Trophoblast cell (in vitro differentiated cells and primary cell): ENCODE results near the gene ESPL1.

Source experiments
- DNase-seq, 2 donors: peaks; one replicate each; pipeline ENCODE4 v3.0.0-alpha.2; 2016
- H2AFZ ChIP-seq: 2 replicates; pipeline ENCODE4 v1.6.1; 2013; ENCODE audit warnings: low read length, moderate library complexity, mild to moderate bottlenecking; ENCODE audit not compliant: insufficient read depth, poor library complexity
- H2AK5ac ChIP-seq: 2 replicates; pipeline ENCODE4 v1.6.1; 2013; ENCODE audit warnings: mild to moderate bottlenecking, low read length
- H2BK120ac ChIP-seq: 2 replicates; pipeline ENCODE4 v1.6.1; 2013; ENCODE audit warnings: low read length, mild to moderate bottlenecking, moderate library complexity; ENCODE audit not compliant: insufficient read depth, poor library complexity
- H2BK12ac ChIP-seq: 2 replicates; pipeline ENCODE4 v1.6.1; 2013; ENCODE audit warnings: mild to moderate bottlenecking, low read length, moderate library complexity
- H2BK5ac ChIP-seq: 2 replicates; pipeline ENCODE4 v1.6.1; 2013; ENCODE audit warnings: low read length, low read depth, moderate library complexity, mild to moderate bottlenecking; ENCODE audit not compliant: poor library complexity
- H3K14ac ChIP-seq: 2 replicates; pipeline ENCODE4 v1.6.1; 2013; ENCODE audit warnings: mild to moderate bottlenecking, low read length
- H3K18ac ChIP-seq: 2 replicates; pipeline ENCODE4 v1.6.1; 2013; ENCODE audit warnings: mild to moderate bottlenecking, low read length
- H3K23ac ChIP-seq: 2 replicates; pipeline ENCODE4 v1.6.1; 2013; ENCODE audit warnings: low read length
- H3K27ac ChIP-seq: 2 replicates; pipeline ENCODE4 v1.5.1; 2013; ENCODE audit warnings: low read depth, mild to moderate bottlenecking, inconsistent platforms, low read length, moderate library complexity
- H3K27me3 ChIP-seq: 2 replicates; pipeline ENCODE4 v1.6.1; 2013; ENCODE audit warnings: inconsistent platforms, mild to moderate bottlenecking, low read length, moderate library complexity; ENCODE audit not compliant: insufficient read depth
- H3K36me3 ChIP-seq, 2 experiments: 1 replicate in 1 of 2; 2 replicates in 1 of 2; pipeline ENCODE4 v1.6.1; 2013; ENCODE audit warnings: low read length in 2 of 2, mild to moderate bottlenecking in 2 of 2, moderate library complexity in 1 of 2; ENCODE audit not compliant: insufficient read depth in 2 of 2, control insufficient read depth in 1 of 2
- H3K4ac ChIP-seq: 2 replicates; pipeline ENCODE4 v1.6.1; 2013; ENCODE audit warnings: low read depth, mild to moderate bottlenecking, low read length, moderate library complexity
- H3K4me1 ChIP-seq, 2 experiments: 1 replicate in 1 of 2; 2 replicates in 1 of 2; pipeline ENCODE4 v1.6.1; 2013; ENCODE audit warnings: low read length in 2 of 2, mild to moderate bottlenecking in 2 of 2, moderate library complexity in 1 of 2; ENCODE audit not compliant: insufficient read depth in 2 of 2, control insufficient read depth in 1 of 2
- H3K4me2 ChIP-seq: 2 replicates; pipeline ENCODE4 v1.6.1; 2013; ENCODE audit warnings: inconsistent platforms, mild to moderate bottlenecking, low read length, moderate library complexity
- H3K4me3 ChIP-seq: 2 replicates; pipeline ENCODE4 v1.5.1; 2013; ENCODE audit warnings: mild to moderate bottlenecking, low read depth, low read length, inconsistent platforms
- H3K79me1 ChIP-seq: one replicate; pipeline ENCODE4 v1.6.1; 2013; ENCODE audit warnings: low read length
- H3K79me2 ChIP-seq: 2 replicates; pipeline ENCODE4 v1.6.1; 2013; ENCODE audit warnings: low read length, mild to moderate bottlenecking; ENCODE audit not compliant: control insufficient read depth, insufficient read depth, poor library complexity
- H3K9ac ChIP-seq: 2 replicates; pipeline ENCODE4 v1.6.1; 2013; ENCODE audit warnings: mild to moderate bottlenecking, low read length
- H3K9me3 ChIP-seq: 2 replicates; pipeline ENCODE4 v1.6.1; 2013; ENCODE audit warnings: low read depth, mild to moderate bottlenecking, control low read depth, inconsistent platforms, low read length; ENCODE audit not compliant: insufficient read depth
- H4K12ac ChIP-seq: 2 replicates; pipeline ENCODE4 v1.6.1; 2013; ENCODE audit warnings: low read depth, mild to moderate bottlenecking, low read length, moderate library complexity
- H4K8ac ChIP-seq: 2 replicates; pipeline ENCODE4 v1.6.1; 2013; ENCODE audit warnings: low read depth, mild to moderate bottlenecking, low read length, moderate library complexity
- H4K91ac ChIP-seq: one replicate; pipeline ENCODE4 v1.6.1; 2013; ENCODE audit warnings: low read depth, mild to moderate bottlenecking, low read length, moderate library complexity
- WGBS: extraction: QIAGEN DNeasy Blood & Tissue Kit; methylation state at CpG from one replicate; pipeline ENCODE4 v1.1.7; 2013; ENCODE audit warnings: missing lambda C conversion rate; ENCODE audit not compliant: insufficient read length, insufficient coverage; ENCODE audit errors: extremely low coverage; 5-methylcytosine and 5-hydroxymethylcytosine counted together

The ESPL1 gene

GRCh38 chr12:53223389-53224060 lies 44.6 kb upstream of the ESPL1 start:
- Histone ChIP-seq H3K14ac (peak overlapping the region; percentile 78), H3K4me2 (peak overlapping the region; percentile 26), H3K4ac (peak overlapping the region; percentile 57), H3K79me1 (peaks cover 28% of the 10 kb centered on the region), H3K23ac (no peak overlapping the region), H2BK120ac (peak overlapping the region; percentile 78), H3K79me2 (peaks cover 4% of the 10 kb centered on the region), H4K8ac (peak overlapping the region; percentile 86), H3K27ac (peak overlapping the region; percentile 99), H2BK5ac (peak overlapping the region; percentile 66), H3K4me3 (no peak overlapping the region), H3K36me3 (peaks cover 0 to 4% of the 10 kb centered on the region in 2 experiments), H3K4me1 (peaks cover 31 to 37% of the 10 kb centered on the region in 2 experiments), H3K9me3 (no peaks in the 10 kb centered on the region), H2BK12ac (peak overlapping the region; percentile 80), H3K27me3 (peaks cover 2% of the 10 kb centered on the region), H3K9ac (no peak overlapping the region), H4K12ac (no peak overlapping the region), H3K18ac (peak overlapping the region; percentile 84), H2AFZ (peak overlapping the region; percentile 47), H2AK5ac (peak overlapping the region; percentile 31), H4K91ac (peak overlapping the region; percentile 88)
- DNase-seq, result no peak
- WGBS, result no CpG with 5 or more reads among the region's 16 CpGs

- no peak overlapping the region for H3K9ac ChIP-seq
- H3K18ac ChIP-seq, result peak overlapping the region; percentile 84
- H3K79me1 ChIP-seq, result peaks cover 28% of the 10 kb centered on the region
- H3K79me2 ChIP-seq, result peaks cover 4% of the 10 kb centered on the region
- H2BK5ac ChIP-seq, result peak overlapping the region; percentile 66
- peak overlapping the region; percentile 26 for H3K4me2 ChIP-seq
- H4K91ac ChIP-seq, result peak overlapping the region; percentile 88
- H3K4me3 ChIP-seq, result no peak overlapping the region
- H3K27me3 ChIP-seq, result peaks cover 2% of the 10 kb centered on the region
- peak overlapping the region; percentile 75 for H3K27ac ChIP-seq
- peak overlapping the region; percentile 20 for H2AFZ ChIP-seq
- no peaks in the 10 kb centered on the region for H3K9me3 ChIP-seq
- H3K4ac ChIP-seq, result peak overlapping the region; percentile 57
- peak overlapping the region; percentile 85 for H2BK12ac ChIP-seq
- H2BK120ac ChIP-seq, result peak overlapping the region; percentile 57
- H3K23ac ChIP-seq, result no peak overlapping the region
- no peak overlapping the region for H4K12ac ChIP-seq
- H2AK5ac ChIP-seq, result peak overlapping the region; percentile 26
- peaks cover 31 to 35% of the 10 kb centered on the region in 2 experiments for H3K4me1 ChIP-seq
- no peak for DNase-seq
- peak overlapping the region; percentile 78 for H3K14ac ChIP-seq
- WGBS, result no CpG with 5 or more reads among the region's 11 CpGs
- H4K8ac ChIP-seq, result peak overlapping the region; percentile 86
- H3K36me3 ChIP-seq, result peaks cover 0 to 4% of the 10 kb centered on the region in 2 experiments
Measured at GRCh38 chr12:53224061-53224896, 43.8 kb upstream of the ESPL1 start.

GRCh38 chr12:53224897-53225634 lies 43.0 kb upstream of the ESPL1 start:
- H3K27ac ChIP-seq, result no peak overlapping the region
- H2BK12ac ChIP-seq, result peak overlapping the region; percentile 21
- no peaks in the 10 kb centered on the region for H3K27me3 ChIP-seq
- H3K79me2 ChIP-seq, result peaks cover 4% of the 10 kb centered on the region
- no peak for DNase-seq
- H4K8ac ChIP-seq, result peak overlapping the region; percentile 8
- peak overlapping the region; percentile 53 for H4K91ac ChIP-seq
- no peak overlapping the region for H3K9ac ChIP-seq
- no peak overlapping the region for H3K23ac ChIP-seq
- H3K4me2 ChIP-seq, result no peak overlapping the region
- no peaks in the 10 kb centered on the region for H3K9me3 ChIP-seq
- peaks cover 23% of the 10 kb centered on the region for H3K79me1 ChIP-seq
- H2AFZ ChIP-seq, result peak overlapping the region; percentile 19
- H2BK120ac ChIP-seq, result peak overlapping the region; percentile 3
- peak overlapping the region; percentile 47 for H3K14ac ChIP-seq
- no peak overlapping the region for H3K4ac ChIP-seq
- H4K12ac ChIP-seq, result no peak overlapping the region
- H3K4me1 ChIP-seq, result peaks cover 34% of the 10 kb centered on the region in 2 experiments
- peak overlapping the region; percentile 18 for H3K18ac ChIP-seq
- H2BK5ac ChIP-seq, result peak overlapping the region; percentile 8
- H3K4me3 ChIP-seq, result no peak overlapping the region
- WGBS, result no CpG with 5 or more reads among the region's 10 CpGs
- H3K36me3 ChIP-seq, result peaks cover 0 to 4% of the 10 kb centered on the region in 2 experiments
- H2AK5ac ChIP-seq, result peak overlapping the region; percentile 0
